GM12878 (cell line): ENCODE measurements around the gene ZNF436.

ENCODE experiments used
- BHLHE40 ChIP-seq, 2 experiments: fragments of 450-650 bp in 1 of 2; IDR thresholded peaks; 2 replicates each; pipeline ENCODE4 v1.6.1; 2011 to 2017; ENCODE audit warnings: low read depth in 2 of 2, borderline replicate concordance in 1 of 2, improper control_type of control experiment in 1 of 2, low read length in 1 of 2, mild to moderate bottlenecking in 1 of 2
- BRCA1 ChIP-seq: IDR thresholded peaks from 2 replicates; pipeline ENCODE4 v1.6.1; 2011; ENCODE audit warnings: low read depth, low read length, improper control_type of control experiment
- CEBPB ChIP-seq, 2 experiments: fragments of 150-350 bp in 1 of 2; IDR thresholded peaks; 2 replicates each; pipeline ENCODE4 v1.6.1; 2012 to 2014; ENCODE audit warnings: low read depth in 2 of 2, low read length in 2 of 2, borderline replicate concordance in 1 of 2, inconsistent platforms in 1 of 2
- EP300 ChIP-seq, 2 experiments: fragments of 150-350 bp in 1 of 2; IDR thresholded peaks; 2 replicates each; pipeline ENCODE4 v1.6.1; 2011 to 2012; ENCODE audit warnings: low read depth in 2 of 2, low read length in 2 of 2, borderline replicate concordance in 1 of 2, improper control_type of control experiment in 1 of 2, inconsistent platforms in 1 of 2; ENCODE audit not compliant: control insufficient read depth in 1 of 2
- EZH2 ChIP-seq: IDR thresholded peaks from 2 replicates; pipeline ENCODE4 v1.6.1; 2012; ENCODE audit warnings: low read depth, mild to moderate bottlenecking, control low read depth, inconsistent platforms, low read length, borderline replicate concordance; ENCODE audit not compliant: control insufficient read depth
- JUNB ChIP-seq: IDR thresholded peaks from 2 replicates; pipeline ENCODE4 v1.6.1; 2016; ENCODE audit warnings: antibody characterized with exemption, mild to moderate bottlenecking
- POLR2AphosphoS5 ChIP-seq: IDR thresholded peaks from 2 replicates; pipeline ENCODE4 v1.6.1; 2011; ENCODE audit warnings: mild to moderate bottlenecking, low read length, inconsistent platforms
- RAD21 ChIP-seq: IDR thresholded peaks from 2 replicates; pipeline ENCODE4 v1.6.1; 2011; ENCODE audit warnings: mild to moderate bottlenecking, low read depth, low read length, moderate library complexity; ENCODE audit not compliant: insufficient read depth
- RB1 ChIP-seq: fragments of 450-650 bp; formaldehyde crosslinking; IDR thresholded peaks from 2 replicates; pipeline ENCODE4 v1.6.1; 2017; ENCODE audit warnings: mild to moderate bottlenecking, borderline replicate concordance
- RCOR1 ChIP-seq: conservative IDR thresholded peaks from 2 replicates; pipeline ENCODE4 v1.6.1; 2012; ENCODE audit warnings: low read depth, low read length, improper control_type of control experiment
- SMAD5 ChIP-seq: IDR thresholded peaks from 2 replicates; pipeline ENCODE4 v1.6.1; 2016; ENCODE audit warnings: antibody characterized with exemption, low read depth
- TF ChIP-seq, protein P1 (sequence below): fragments of 450-650 bp; conservative IDR thresholded peaks from 2 replicates; pipeline ENCODE4 v1.6.1; 2017; ENCODE audit warnings: mild to moderate bottlenecking, moderate library complexity
- TF ChIP-seq, protein P2 (sequence below), 3 experiments: IDR thresholded peaks in 2 of 3; conservative IDR thresholded peaks in 1 of 3; 2 replicates each; pipeline ENCODE4 v1.5.1; 2011; ENCODE audit warnings: low read depth in 3 of 3, low read length in 3 of 3, mild to moderate bottlenecking in 3 of 3, control low read depth in 2 of 3, moderate library complexity in 2 of 3, inconsistent platforms in 1 of 3, mixed read lengths in 1 of 3; ENCODE audit not compliant: control insufficient read depth in 2 of 3, insufficient read depth in 1 of 3; ENCODE audit errors: extremely low read depth in 1 of 3
- TF ChIP-seq, protein P3 (sequence below): IDR thresholded peaks from 2 replicates; pipeline ENCODE4 v1.6.1; 2011; ENCODE audit warnings: low read depth, low read length, improper control_type of control experiment, borderline replicate concordance

DNA sequence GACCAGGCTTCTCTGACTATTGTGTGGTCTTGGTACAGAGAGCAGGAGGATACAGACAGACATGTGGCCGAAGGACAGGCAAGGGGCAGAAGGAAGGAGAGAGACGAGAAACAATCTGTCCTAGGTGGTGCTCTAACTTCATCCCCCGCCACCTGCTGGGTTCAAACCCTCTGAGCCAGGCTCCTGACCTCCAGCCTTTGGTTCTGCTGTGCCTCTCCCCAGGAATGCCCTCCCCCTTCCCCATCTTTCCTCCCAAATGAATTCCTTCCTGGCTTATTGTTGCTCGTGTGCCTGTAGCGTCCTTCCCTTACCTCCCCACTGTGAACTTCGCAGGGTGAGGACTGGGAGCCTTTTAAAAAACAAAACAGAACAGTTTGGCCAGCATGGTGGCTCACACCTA lies 49.5 kb upstream of the ZNF436 start:
- no peak for TF ChIP-seq CEBPB (IDR thresholded peaks at IDR 0.05; ENCODE audit: borderline replicate concordance in 1 of 2, low read depth in 2 of 2, low read length in 2 of 2)
- no peak for TF ChIP-seq POLR2AphosphoS5
- TF ChIP-seq BRCA1: no peak
- TF ChIP-seq BHLHE40 (IDR thresholded peaks at IDR 0.05; ENCODE audit: borderline replicate concordance in 1 of 2, low read depth in 2 of 2, low read length in 1 of 2): no peak
- TF ChIP-seq, protein P1, sequence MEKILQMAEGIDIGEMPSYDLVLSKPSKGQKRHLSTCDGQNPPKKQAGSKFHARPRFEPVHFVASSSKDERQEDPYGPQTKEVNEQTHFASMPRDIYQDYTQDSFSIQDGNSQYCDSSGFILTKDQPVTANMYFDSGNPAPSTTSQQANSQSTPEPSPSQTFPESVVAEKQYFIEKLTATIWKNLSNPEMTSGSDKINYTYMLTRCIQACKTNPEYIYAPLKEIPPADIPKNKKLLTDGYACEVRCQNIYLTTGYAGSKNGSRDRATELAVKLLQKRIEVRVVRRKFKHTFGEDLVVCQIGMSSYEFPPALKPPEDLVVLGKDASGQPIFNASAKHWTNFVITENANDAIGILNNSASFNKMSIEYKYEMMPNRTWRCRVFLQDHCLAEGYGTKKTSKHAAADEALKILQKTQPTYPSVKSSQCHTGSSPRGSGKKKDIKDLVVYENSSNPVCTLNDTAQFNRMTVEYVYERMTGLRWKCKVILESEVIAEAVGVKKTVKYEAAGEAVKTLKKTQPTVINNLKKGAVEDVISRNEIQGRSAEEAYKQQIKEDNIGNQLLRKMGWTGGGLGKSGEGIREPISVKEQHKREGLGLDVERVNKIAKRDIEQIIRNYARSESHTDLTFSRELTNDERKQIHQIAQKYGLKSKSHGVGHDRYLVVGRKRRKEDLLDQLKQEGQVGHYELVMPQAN: no peak
- TF ChIP-seq EP300 (IDR thresholded peaks at IDR 0.05; ENCODE audit: borderline replicate concordance in 1 of 2, control insufficient read depth in 1 of 2, low read depth in 2 of 2, low read length in 2 of 2): no peak
- TF ChIP-seq, protein P2, sequence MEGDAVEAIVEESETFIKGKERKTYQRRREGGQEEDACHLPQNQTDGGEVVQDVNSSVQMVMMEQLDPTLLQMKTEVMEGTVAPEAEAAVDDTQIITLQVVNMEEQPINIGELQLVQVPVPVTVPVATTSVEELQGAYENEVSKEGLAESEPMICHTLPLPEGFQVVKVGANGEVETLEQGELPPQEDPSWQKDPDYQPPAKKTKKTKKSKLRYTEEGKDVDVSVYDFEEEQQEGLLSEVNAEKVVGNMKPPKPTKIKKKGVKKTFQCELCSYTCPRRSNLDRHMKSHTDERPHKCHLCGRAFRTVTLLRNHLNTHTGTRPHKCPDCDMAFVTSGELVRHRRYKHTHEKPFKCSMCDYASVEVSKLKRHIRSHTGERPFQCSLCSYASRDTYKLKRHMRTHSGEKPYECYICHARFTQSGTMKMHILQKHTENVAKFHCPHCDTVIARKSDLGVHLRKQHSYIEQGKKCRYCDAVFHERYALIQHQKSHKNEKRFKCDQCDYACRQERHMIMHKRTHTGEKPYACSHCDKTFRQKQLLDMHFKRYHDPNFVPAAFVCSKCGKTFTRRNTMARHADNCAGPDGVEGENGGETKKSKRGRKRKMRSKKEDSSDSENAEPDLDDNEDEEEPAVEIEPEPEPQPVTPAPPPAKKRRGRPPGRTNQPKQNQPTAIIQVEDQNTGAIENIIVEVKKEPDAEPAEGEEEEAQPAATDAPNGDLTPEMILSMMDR (IDR thresholded peaks at IDR 0.05 in 2 of 3, conservative IDR thresholded peaks at IDR 0.05 in 1 of 3; ENCODE audit: control insufficient read depth in 2 of 3, extremely low read depth in 1 of 3, insufficient read depth in 1 of 3, low read depth in 3 of 3, low read length in 3 of 3): no peak
- TF ChIP-seq SMAD5: no peak
- TF ChIP-seq, protein P3, sequence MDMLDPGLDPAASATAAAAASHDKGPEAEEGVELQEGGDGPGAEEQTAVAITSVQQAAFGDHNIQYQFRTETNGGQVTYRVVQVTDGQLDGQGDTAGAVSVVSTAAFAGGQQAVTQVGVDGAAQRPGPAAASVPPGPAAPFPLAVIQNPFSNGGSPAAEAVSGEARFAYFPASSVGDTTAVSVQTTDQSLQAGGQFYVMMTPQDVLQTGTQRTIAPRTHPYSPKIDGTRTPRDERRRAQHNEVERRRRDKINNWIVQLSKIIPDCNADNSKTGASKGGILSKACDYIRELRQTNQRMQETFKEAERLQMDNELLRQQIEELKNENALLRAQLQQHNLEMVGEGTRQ: no peak
- no peak for TF ChIP-seq JUNB
- no peak for TF ChIP-seq RB1
- no peak for TF ChIP-seq EZH2
- TF ChIP-seq RAD21: no peak
- TF ChIP-seq RCOR1: no peak
